GM18526 (cell line): ENCODE results near the gene CCNI.

Source experiments
- POLR2A ChIP-seq: IDR thresholded peaks from 3 replicates; pipeline ENCODE4 v1.6.1; 2011; ENCODE audit not compliant: insufficient read length; ENCODE audit errors: extremely low read depth

Gene CCNI

GRCh38 chr4:76998251-76998901, 77.4 kb downstream of the CCNI start:
- no peak for TF ChIP-seq POLR2A

GRCh38 chr4:76997532-76997931, 78.3 kb downstream of the CCNI start:
- no peak for TF ChIP-seq POLR2A
